ENCODE results near the gene RORB. TPM values are rescaled to one million over a fixed set of nuclear protein-coding genes. Genes with fewer than 3 reads are reported as not detected.

The RORB gene
- polyA plus RNA-seq, 1 donor = 0.16 TPM

DNA sequence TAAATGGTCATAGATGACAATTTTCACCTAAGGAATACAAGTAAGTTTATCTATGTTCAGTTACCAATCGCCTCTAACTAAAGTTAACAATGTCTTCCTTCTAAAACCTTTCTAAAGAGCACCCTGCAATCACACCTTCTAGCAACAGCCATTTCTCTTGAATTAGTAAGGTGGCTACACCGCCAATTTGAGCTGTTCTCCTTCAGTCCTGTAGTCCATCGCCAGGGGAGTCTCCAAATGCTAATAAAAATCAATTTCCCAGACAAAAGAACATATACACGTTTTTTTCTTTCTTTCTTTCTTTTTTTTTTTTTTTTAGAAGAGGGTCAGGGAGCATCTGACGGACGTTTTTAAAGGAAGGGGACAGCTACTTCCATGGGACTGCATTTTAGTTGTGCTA, 729 bp upstream of the RORB start:
- no peaks in the 10 kb centered on the region for H3K9me3 ChIP-seq (ENCODE audit: control insufficient read depth, low read depth, low read length)
- peaks cover 68% of the 10 kb centered on the region for H3K27me3 ChIP-seq (ENCODE audit: control insufficient read depth, insufficient read depth, low read length)
- H3K4me3 ChIP-seq (ENCODE audit: low read length) = peak overlapping the region; percentile 38
- H3K36me3 ChIP-seq (ENCODE audit: control insufficient read depth, insufficient read depth, low read length) = no peaks in the 10 kb centered on the region
- WGBS (ENCODE audit: insufficient coverage, low lambda C conversion rate) = 7% methylated on average over 3 of the region's 6 CpGs
- no peak overlapping the region for H3K27ac ChIP-seq (ENCODE audit: low read length)
- DNase-seq = no peak
- H3K4me1 ChIP-seq (ENCODE audit: control insufficient read depth, insufficient read depth, low read length) = no peaks in the 10 kb centered on the region

DNA sequence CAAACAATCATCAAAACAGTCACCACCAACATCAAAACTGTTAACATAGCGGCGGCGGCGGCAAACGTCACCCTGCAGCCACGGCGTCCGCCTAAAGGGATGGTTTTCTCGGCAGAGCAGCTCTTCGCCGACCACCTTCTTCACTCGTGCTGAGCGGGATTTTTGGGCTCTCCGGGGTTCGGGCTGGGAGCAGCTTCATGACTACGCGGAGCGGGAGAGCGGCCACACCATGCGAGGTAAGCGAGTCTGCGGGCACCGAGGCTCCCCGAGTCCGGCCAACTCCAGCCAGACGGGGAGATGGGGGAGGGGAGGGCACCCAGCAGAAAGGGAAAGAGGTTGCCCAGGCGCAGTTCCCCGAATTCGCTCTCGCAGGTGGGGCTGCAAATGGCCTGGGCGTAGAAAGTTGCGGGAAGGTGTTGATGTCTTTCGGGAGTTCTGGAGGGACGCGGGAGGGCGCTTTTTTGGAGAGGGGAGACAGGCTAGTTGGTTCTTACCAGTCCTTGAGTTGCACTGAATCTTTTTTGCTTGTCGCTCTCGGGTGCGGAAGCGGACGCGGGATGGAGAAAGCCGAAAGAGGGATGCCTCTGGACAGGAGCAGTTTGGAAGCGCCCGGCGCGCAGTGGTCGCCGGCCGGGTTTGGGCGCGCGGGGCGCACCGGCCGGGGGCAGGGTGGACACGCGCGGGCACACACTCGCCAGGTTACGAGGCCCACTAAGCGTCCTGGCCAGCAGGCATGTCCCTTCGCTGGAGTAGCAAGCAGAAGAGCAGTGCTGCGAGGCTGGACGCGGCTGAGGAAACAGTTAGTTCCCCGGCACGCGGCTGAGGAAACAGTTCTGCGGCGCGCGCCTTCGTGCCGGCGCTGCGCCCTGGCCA, 849 bp downstream of the RORB start:
- Histone ChIP-seq H3K27ac (ENCODE audit: low read length) (no peak overlapping the region), H3K4me3 (ENCODE audit: low read length) (peak overlapping the region; percentile 38), H3K36me3 (ENCODE audit: control insufficient read depth, insufficient read depth, low read length) (no peaks in the 10 kb centered on the region), H3K27me3 (ENCODE audit: control insufficient read depth, insufficient read depth, low read length) (peaks cover 69% of the 10 kb centered on the region), H3K4me1 (ENCODE audit: control insufficient read depth, insufficient read depth, low read length) (no peaks in the 10 kb centered on the region), H3K9me3 (ENCODE audit: control insufficient read depth, low read depth, low read length) (no peaks in the 10 kb centered on the region)
- no CpG with 5 or more reads among the region's 77 CpGs for WGBS (ENCODE audit: insufficient coverage, low lambda C conversion rate)
- peak in 1 of 2 donors; percentile 24 for DNase-seq

DNA sequence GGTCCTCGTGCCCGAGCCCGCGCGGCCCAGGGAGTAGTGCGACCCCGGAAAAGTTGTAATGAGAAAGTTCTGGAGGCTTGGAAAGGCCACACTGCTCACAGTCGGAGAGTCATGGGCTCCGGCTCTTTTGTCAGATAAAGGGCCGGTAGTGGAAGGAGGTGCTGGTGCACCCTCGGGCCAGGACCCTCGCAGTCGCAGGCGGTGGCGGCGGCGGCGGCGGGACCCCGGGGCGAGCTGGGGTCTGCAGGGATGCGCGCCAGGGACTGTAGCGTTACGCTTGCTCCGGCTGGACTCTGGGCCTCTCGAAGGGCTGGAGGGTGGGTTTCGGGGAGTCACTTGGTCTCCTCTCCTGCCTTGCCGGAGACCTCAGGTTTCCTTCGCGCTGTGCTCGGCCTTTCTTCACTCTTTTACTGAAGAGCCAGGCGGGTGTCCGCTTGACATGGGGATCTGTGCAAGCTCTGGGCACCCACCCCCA, 1.5 kb downstream of the RORB start:
- WGBS (ENCODE audit: insufficient coverage, low lambda C conversion rate) = 0% methylated on average over 1 of the region's 34 CpGs
- Histone ChIP-seq H3K27ac (ENCODE audit: low read length) (no peak overlapping the region), H3K4me3 (ENCODE audit: low read length) (no peak overlapping the region), H3K36me3 (ENCODE audit: control insufficient read depth, insufficient read depth, low read length) (no peaks in the 10 kb centered on the region), H3K4me1 (ENCODE audit: control insufficient read depth, insufficient read depth, low read length) (no peaks in the 10 kb centered on the region), H3K27me3 (ENCODE audit: control insufficient read depth, insufficient read depth, low read length) (peaks cover 69% of the 10 kb centered on the region), H3K9me3 (ENCODE audit: control insufficient read depth, low read depth, low read length) (no peaks in the 10 kb centered on the region)
- no peak for DNase-seq

DNA sequence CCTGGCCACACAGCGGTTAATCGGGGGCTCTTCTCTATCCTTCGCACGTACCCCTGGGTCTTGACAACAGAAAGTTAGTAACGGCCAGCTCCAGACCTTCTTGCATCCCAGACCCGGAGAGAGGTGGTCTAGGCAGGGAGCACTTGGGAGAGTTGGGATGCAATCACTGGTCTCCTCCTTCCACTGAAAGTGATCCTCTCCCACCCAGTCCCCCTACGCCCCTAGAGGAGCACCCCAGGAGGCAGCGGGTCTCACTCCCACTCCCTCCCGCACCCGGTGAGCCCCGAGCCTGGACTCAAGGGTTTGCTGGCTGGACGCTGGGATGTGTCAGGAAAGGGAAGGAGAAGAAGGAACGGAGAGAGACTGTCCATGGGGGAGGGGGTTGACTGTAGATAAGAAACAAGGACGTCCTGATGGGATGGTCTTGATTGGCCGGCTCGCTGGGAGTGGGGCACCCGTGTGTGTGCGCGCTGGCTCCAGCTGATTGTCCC, 2.0 kb downstream of the RORB start:
- no peaks in the 10 kb centered on the region for H3K4me1 ChIP-seq (ENCODE audit: control insufficient read depth, insufficient read depth, low read length)
- no peak overlapping the region for H3K4me3 ChIP-seq (ENCODE audit: low read length)
- H3K9me3 ChIP-seq (ENCODE audit: control insufficient read depth, low read depth, low read length) = no peaks in the 10 kb centered on the region
- H3K36me3 ChIP-seq (ENCODE audit: control insufficient read depth, insufficient read depth, low read length) = no peaks in the 10 kb centered on the region
- H3K27me3 ChIP-seq (ENCODE audit: control insufficient read depth, insufficient read depth, low read length) = peaks cover 67% of the 10 kb centered on the region
- 0% methylated on average over 2 of the region's 19 CpGs for WGBS (ENCODE audit: insufficient coverage, low lambda C conversion rate)
- DNase-seq = peak in 1 of 2 donors; percentile 5
- H3K27ac ChIP-seq (ENCODE audit: low read length) = no peak overlapping the region

DNA sequence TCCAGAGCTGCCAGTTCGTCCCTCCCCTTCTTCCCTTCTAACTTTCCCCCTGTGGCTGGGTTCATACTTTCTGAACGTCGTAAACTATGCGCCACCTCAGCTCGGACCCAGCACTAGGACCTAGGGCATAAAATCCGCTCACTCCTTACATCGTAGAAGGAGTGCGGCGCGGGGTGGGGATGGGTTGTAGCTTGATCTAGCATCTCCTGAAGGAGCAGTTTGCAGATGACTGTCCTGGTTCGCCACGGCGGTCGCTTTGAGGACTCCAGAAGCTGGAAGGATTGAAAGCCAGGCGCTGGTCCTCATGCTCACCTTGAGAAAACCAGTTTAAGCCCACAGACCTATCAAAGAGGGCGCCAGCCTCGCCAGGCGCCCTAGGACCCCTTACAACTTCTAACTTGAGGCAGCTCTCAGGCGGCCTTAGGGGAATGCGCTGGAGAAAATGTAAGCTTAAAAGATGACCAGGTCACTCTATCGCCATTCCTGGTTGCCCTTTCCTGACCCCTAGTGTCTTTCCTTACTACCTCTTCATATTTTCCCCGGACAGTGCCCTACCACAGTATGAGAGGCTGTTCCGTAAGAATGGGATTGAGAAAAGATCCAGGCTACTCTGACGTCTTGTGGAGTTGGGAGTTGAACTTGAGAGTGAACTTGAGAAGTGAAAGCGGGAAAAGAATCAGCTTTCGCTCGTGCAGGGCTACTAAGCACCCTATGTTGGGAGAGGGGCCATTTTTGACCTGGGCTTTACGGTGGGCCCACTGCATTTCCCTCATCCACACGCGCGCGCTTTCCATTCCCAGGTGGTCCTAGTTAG, 2.8 kb downstream of the RORB start:
- Histone ChIP-seq H3K27me3 (ENCODE audit: control insufficient read depth, insufficient read depth, low read length) (peaks cover 63% of the 10 kb centered on the region), H3K4me1 (ENCODE audit: control insufficient read depth, insufficient read depth, low read length) (no peaks in the 10 kb centered on the region), H3K4me3 (ENCODE audit: low read length) (no peak overlapping the region), H3K27ac (ENCODE audit: low read length) (no peak overlapping the region), H3K36me3 (ENCODE audit: control insufficient read depth, insufficient read depth, low read length) (no peaks in the 10 kb centered on the region), H3K9me3 (ENCODE audit: control insufficient read depth, low read depth, low read length) (no peaks in the 10 kb centered on the region)
- no peak for DNase-seq
- WGBS (ENCODE audit: insufficient coverage, low lambda C conversion rate) = no CpG with 5 or more reads among the region's 32 CpGs

DNA sequence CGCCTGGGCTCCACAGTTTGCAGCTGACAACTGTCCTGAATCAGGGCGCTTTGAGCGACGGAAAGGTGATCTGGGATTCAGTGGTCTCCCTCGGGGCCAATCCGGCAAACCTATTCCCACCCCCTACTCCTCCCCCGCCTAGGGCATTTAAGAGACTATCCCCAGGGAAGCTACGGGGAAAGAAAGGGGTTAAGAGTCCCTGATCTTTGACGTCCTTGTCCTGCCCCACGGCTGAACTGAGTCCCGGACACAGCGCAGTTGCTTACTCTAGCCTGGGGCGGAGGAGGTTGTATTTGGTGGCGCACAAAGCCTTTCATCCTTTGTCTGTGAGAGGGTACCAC, 3.4 kb downstream of the RORB start:
- Histone ChIP-seq H3K4me1 (ENCODE audit: control insufficient read depth, insufficient read depth, low read length) (no peaks in the 10 kb centered on the region), H3K36me3 (ENCODE audit: control insufficient read depth, insufficient read depth, low read length) (no peaks in the 10 kb centered on the region), H3K27me3 (ENCODE audit: control insufficient read depth, insufficient read depth, low read length) (peaks cover 63% of the 10 kb centered on the region), H3K4me3 (ENCODE audit: low read length) (no peak overlapping the region), H3K27ac (ENCODE audit: low read length) (no peak overlapping the region), H3K9me3 (ENCODE audit: control insufficient read depth, low read depth, low read length) (no peaks in the 10 kb centered on the region)
- no peak for DNase-seq
- WGBS (ENCODE audit: insufficient coverage, low lambda C conversion rate) = no CpG with 5 or more reads among the region's 14 CpGs

DNA sequence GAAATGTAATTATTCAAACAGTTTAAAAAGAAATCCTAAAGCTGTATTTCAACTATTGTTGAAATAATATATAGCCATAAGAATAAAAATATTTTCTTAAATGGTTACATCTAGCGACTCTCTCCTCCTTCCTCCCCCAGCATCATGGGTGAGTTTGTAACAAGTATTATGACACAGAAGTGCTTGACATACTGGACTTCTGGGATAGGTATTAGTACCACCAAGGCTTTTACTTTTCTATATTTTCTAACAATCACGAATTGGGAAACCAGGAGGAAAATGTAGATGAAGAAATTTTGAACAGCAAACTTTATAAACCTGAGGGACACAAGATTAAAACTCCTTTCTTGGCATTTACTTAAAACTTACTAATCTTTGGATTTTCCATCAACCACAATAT, 4.4 kb downstream of the RORB start:
- H3K36me3 ChIP-seq (ENCODE audit: control insufficient read depth, insufficient read depth, low read length) = no peaks in the 10 kb centered on the region
- DNase-seq = no peak
- no peak overlapping the region for H3K4me3 ChIP-seq (ENCODE audit: low read length)
- no peaks in the 10 kb centered on the region for H3K4me1 ChIP-seq (ENCODE audit: control insufficient read depth, insufficient read depth, low read length)
- H3K27ac ChIP-seq (ENCODE audit: low read length) = no peak overlapping the region
- peaks cover 54% of the 10 kb centered on the region for H3K27me3 ChIP-seq (ENCODE audit: control insufficient read depth, insufficient read depth, low read length)
- no peaks in the 10 kb centered on the region for H3K9me3 ChIP-seq (ENCODE audit: control insufficient read depth, low read depth, low read length)
- 86% methylated on average over 1 of the region's 2 CpGs for WGBS (ENCODE audit: insufficient coverage, low lambda C conversion rate)

DNA sequence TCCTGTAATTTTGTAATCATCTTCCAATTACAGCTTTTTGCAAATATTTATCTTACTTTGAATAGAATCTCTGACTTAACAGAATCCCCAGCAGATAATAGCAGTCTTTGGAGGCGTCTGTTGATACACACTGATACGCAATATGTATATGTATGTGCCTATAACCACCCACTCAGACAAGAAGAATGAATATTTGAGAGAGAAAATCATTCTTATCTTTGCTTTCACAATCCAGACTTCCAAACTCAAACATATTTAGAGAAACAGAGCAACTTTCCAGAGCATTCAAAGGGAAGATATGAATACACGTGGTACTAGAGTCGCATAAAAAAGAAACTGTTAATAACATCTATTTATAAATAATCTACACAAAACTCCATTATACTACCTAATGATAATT, 6.1 kb downstream of the RORB start:
- Histone ChIP-seq H3K27ac (ENCODE audit: low read length) (no peak overlapping the region), H3K4me3 (ENCODE audit: low read length) (no peak overlapping the region), H3K4me1 (ENCODE audit: control insufficient read depth, insufficient read depth, low read length) (no peaks in the 10 kb centered on the region), H3K9me3 (ENCODE audit: control insufficient read depth, low read depth, low read length) (no peaks in the 10 kb centered on the region), H3K27me3 (ENCODE audit: control insufficient read depth, insufficient read depth, low read length) (peaks cover 39% of the 10 kb centered on the region), H3K36me3 (ENCODE audit: control insufficient read depth, insufficient read depth, low read length) (no peaks in the 10 kb centered on the region)
- DNase-seq = no peak
- WGBS (ENCODE audit: insufficient coverage, low lambda C conversion rate) = 100% methylated on average over 1 of the region's 4 CpGs

DNA sequence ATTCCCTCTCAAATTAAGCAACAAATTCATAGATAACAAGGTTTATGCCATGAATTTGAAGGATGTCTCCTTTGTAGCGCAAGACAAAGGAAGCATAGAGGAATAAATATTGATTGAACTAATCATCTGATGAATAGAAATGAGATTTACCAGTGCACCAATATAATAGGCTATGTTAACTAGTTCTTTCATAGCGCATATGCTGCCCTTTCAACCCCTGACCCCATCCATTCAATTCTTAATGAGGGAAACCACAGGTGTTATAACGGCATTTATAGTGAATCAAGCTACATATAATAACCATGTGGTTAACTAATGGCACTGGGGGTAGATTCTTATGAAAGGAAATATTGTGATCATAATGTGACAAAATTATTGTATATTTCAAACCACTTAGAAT, 6.5 kb downstream of the RORB start:
- Histone ChIP-seq H3K4me1 (ENCODE audit: control insufficient read depth, insufficient read depth, low read length) (no peaks in the 10 kb centered on the region), H3K27ac (ENCODE audit: low read length) (no peak overlapping the region), H3K27me3 (ENCODE audit: control insufficient read depth, insufficient read depth, low read length) (peaks cover 34% of the 10 kb centered on the region), H3K9me3 (ENCODE audit: control insufficient read depth, low read depth, low read length) (no peaks in the 10 kb centered on the region), H3K4me3 (ENCODE audit: low read length) (no peak overlapping the region), H3K36me3 (ENCODE audit: control insufficient read depth, insufficient read depth, low read length) (no peaks in the 10 kb centered on the region)
- no CpG with 5 or more reads among the region's 3 CpGs for WGBS (ENCODE audit: insufficient coverage, low lambda C conversion rate)
- DNase-seq = no peak

DNA sequence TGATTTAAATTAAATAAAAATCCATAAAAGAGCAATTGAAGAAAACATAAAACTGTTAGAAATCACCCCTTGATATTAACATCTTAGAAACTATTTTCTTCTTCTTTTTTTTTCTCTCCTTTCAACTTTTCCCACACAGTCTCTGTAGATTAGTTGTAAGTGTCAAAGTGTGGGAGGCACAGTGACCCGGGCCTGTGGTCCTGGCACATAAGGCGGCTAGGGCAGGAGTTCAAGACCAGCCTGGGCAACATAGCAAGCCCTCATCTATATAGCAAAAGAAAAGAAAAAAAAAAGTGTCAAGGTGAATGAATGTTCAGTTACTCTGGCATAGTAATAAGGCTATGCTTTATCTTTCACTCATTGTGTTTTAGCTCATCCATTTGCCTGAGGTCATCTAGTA, 14.2 kb downstream of the RORB start:
- WGBS (ENCODE audit: insufficient coverage, low lambda C conversion rate) = no CpG with 5 or more reads among the region's 2 CpGs
- H3K27me3 ChIP-seq (ENCODE audit: control insufficient read depth, insufficient read depth, low read length) = no peaks in the 10 kb centered on the region
- H3K36me3 ChIP-seq (ENCODE audit: control insufficient read depth, insufficient read depth, low read length) = no peaks in the 10 kb centered on the region
- no peak overlapping the region for H3K4me3 ChIP-seq (ENCODE audit: low read length)
- no peak for DNase-seq
- H3K27ac ChIP-seq (ENCODE audit: low read length) = no peak overlapping the region
- H3K4me1 ChIP-seq (ENCODE audit: control insufficient read depth, insufficient read depth, low read length) = no peaks in the 10 kb centered on the region
- no peaks in the 10 kb centered on the region for H3K9me3 ChIP-seq (ENCODE audit: control insufficient read depth, low read depth, low read length)

All from large intestine (tissue), 3 donors.